Osteocyte (in vitro differentiated cells): Measurements from ENCODE around the gene ABHD17C. TPM values are rescaled to one million over a fixed set of nuclear protein-coding genes. Genes with fewer than 3 reads are reported as not detected.
A peak's percentile ranks its signal among the peaks of the same experiment; 100 is the strongest.

ENCODE experiments used
- DNase-seq: peaks from one replicate; pipeline ENCODE4 v3.0.0; 2021; ENCODE audit warnings: mixed read lengths; ENCODE audit not compliant: unreplicated experiment; ENCODE audit errors: extremely low spot score
- H3K27ac Mint-ChIP-seq: one replicate; pipeline ENCODE4 v1.8.0; 2021; ENCODE audit warnings: mild to moderate bottlenecking, mixed read lengths; ENCODE audit not compliant: unreplicated experiment
- H3K27me3 Mint-ChIP-seq: one replicate; pipeline ENCODE4 v1.8.0; 2021; ENCODE audit warnings: mixed read lengths; ENCODE audit not compliant: unreplicated experiment
- H3K36me3 Mint-ChIP-seq: one replicate; pipeline ENCODE4 v1.8.0; 2021; ENCODE audit warnings: mixed read lengths; ENCODE audit not compliant: unreplicated experiment
- H3K4me1 Mint-ChIP-seq: one replicate; pipeline ENCODE4 v1.8.0; 2021; ENCODE audit warnings: mixed read lengths; ENCODE audit not compliant: unreplicated experiment
- H3K4me3 Mint-ChIP-seq: one replicate; pipeline ENCODE4 v1.8.0; 2021; ENCODE audit warnings: mild to moderate bottlenecking, moderate library complexity, mixed read lengths; ENCODE audit not compliant: unreplicated experiment
- H3K9me3 Mint-ChIP-seq: one replicate; pipeline ENCODE4 v1.8.0; 2021; ENCODE audit warnings: mixed read lengths; ENCODE audit not compliant: unreplicated experiment
- CTCF ChIP-seq: fragments of 200-600 bp; sonication (generic); IDR thresholded peaks from 2 replicates; pipeline ENCODE4 v1.5.0; 2021; ENCODE audit warnings: antibody characterized with exemption, mild to moderate bottlenecking, moderate library complexity
- total RNA-seq: library from RNA; stranded (reverse); gene quantifications from 2 replicates; pipeline ENCODE4 v1.2.1, GENCODE V29; 2021

Gene ABHD17C
- total RNA-seq, 1 donor from 2014 or later: 14.4 TPM

DNA sequence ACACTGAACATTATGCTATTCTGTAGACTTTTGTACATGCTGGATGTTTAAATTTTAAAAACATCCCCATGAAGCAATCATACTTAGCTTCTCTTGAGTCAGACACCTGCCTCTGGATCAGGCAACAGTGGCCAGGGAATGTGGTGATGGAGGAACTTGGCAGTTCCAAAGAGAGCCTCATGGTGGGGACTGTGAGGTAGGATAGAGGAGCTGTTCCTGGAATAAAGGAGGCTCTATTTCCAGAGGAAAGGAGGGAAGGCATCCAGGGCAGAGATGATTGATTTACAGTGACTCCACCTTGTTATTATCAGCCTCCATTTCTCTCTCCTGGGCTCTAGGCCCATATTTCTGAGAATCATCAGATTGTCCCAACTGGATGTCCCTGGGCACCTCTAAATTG lies 35.0 kb upstream of the ABHD17C start:
- Mint-ChIP-seq H3K36me3 (no peaks in the 10 kb centered on the region), H3K27me3 (peaks cover 11% of the 10 kb centered on the region), H3K4me1 (no peaks in the 10 kb centered on the region), H3K4me3 (no peak overlapping the region), H3K9me3 (no peaks in the 10 kb centered on the region), H3K27ac (no peak overlapping the region)
- DNase-seq: no peak
- peak; percentile 57 for TF ChIP-seq CTCF

- no peak for DNase-seq
- Mint-ChIP-seq H3K4me3 (no peak overlapping the region), H3K27me3 (peaks cover 11% of the 10 kb centered on the region), H3K36me3 (no peaks in the 10 kb centered on the region), H3K27ac (no peak overlapping the region), H3K9me3 (no peaks in the 10 kb centered on the region), H3K4me1 (no peaks in the 10 kb centered on the region)
- no peak for TF ChIP-seq CTCF
Measured at GRCh38 chr15:80662129-80662528, 33.0 kb upstream of the ABHD17C start.

GRCh38 chr15:80662757-80663553 lies 32.2 kb upstream of the ABHD17C start:
- Mint-ChIP-seq H3K4me3 (no peak overlapping the region), H3K4me1 (no peaks in the 10 kb centered on the region), H3K9me3 (no peaks in the 10 kb centered on the region), H3K27ac (no peak overlapping the region), H3K36me3 (no peaks in the 10 kb centered on the region), H3K27me3 (peaks cover 14% of the 10 kb centered on the region)
- no peak for DNase-seq
- no peak for TF ChIP-seq CTCF

- TF ChIP-seq CTCF: no peak
- Mint-ChIP-seq H3K27ac (no peak overlapping the region), H3K36me3 (no peaks in the 10 kb centered on the region), H3K4me1 (no peaks in the 10 kb centered on the region), H3K4me3 (no peak overlapping the region), H3K27me3 (peaks cover 29% of the 10 kb centered on the region), H3K9me3 (no peaks in the 10 kb centered on the region)
- no peak for DNase-seq
Measured at GRCh38 chr15:80665151-80665550, 30.0 kb upstream of the ABHD17C start.

DNA sequence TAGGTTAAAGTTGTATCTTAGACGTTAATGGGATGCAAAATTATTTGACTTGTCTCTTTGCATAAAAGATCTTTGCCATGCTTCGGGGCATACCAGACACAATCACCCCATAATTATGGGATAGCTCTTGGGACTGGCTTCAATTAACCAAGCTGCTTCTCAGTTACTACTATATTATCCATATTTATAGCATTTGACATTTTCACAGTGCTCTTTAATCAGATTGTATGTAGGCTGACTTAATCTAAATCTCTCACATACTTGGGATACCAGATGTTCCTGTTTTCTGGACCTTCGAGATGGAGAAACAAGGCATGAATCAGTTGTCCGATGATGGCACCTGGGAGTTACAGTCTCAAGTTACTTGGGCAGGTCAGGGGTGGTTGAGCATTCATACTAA lies 27.2 kb upstream of the ABHD17C start:
- H3K27ac Mint-ChIP-seq: no peak overlapping the region
- H3K9me3 Mint-ChIP-seq: no peaks in the 10 kb centered on the region
- no peak overlapping the region for H3K4me3 Mint-ChIP-seq
- no peak for TF ChIP-seq CTCF
- H3K27me3 Mint-ChIP-seq: peaks cover 28% of the 10 kb centered on the region
- no peak for DNase-seq
- no peaks in the 10 kb centered on the region for H3K36me3 Mint-ChIP-seq
- H3K4me1 Mint-ChIP-seq: no peaks in the 10 kb centered on the region
